Keratinocyte (primary cell): Measurements from ENCODE around the gene ECE1.

Experiments
- EZH2 ChIP-seq: IDR thresholded peaks from one replicate; pipeline ENCODE4 v1.6.1; 2012; ENCODE audit warnings: inconsistent platforms, mild to moderate bottlenecking, low read length, moderate library complexity
- TF ChIP-seq, protein P1 (sequence below), 3 experiments: IDR thresholded peaks in 1 of 3; conservative IDR thresholded peaks in 1 of 3; optimal IDR thresholded peaks in 1 of 3; 2 replicates in 2 of 3; 3 replicates in 1 of 3; pipeline versions ENCODE3 to v1.5.1; 2011; ENCODE audit warnings: low read length in 3 of 3, mild to moderate bottlenecking in 3 of 3, moderate library complexity in 2 of 3, control low read depth in 1 of 3, inconsistent platforms in 1 of 3; ENCODE audit not compliant: insufficient read depth in 2 of 3; ENCODE audit errors: extremely low read depth in 1 of 3

DNA sequence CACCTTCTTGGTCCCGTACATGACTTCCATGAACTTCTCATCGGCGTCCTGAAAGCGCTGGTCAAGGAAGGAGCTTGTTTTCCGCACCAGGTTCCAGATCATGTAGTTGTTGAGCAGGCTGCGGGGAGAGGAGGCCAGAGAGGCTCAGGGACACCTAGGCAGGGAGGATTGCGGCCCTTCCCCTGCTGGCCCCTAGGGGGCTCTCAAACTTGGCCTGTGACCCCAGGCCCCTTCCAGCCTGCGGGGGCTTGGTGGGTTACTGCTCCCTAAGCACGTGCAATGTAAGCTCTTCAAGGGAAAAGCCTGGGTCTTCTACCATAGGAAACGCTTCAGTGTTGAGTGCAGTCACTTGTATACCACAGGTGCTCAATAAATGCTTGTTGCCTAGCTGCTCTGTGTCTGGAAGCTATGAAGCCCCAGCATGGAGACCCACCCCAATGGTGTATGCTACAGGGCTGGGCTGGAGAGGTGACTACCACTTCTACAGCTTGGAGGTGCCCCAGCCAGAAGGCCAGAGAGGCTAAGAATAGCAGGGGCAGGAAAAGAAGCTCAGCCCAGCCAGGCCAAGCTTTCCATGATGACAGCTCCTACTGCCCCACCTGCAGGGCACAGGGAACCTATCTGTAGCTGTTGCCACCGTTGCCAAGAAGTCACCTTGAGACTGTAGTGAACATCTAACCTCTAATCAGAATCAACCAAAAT lies 45.1 kb downstream of the ECE1 start:
- TF ChIP-seq, protein P1, sequence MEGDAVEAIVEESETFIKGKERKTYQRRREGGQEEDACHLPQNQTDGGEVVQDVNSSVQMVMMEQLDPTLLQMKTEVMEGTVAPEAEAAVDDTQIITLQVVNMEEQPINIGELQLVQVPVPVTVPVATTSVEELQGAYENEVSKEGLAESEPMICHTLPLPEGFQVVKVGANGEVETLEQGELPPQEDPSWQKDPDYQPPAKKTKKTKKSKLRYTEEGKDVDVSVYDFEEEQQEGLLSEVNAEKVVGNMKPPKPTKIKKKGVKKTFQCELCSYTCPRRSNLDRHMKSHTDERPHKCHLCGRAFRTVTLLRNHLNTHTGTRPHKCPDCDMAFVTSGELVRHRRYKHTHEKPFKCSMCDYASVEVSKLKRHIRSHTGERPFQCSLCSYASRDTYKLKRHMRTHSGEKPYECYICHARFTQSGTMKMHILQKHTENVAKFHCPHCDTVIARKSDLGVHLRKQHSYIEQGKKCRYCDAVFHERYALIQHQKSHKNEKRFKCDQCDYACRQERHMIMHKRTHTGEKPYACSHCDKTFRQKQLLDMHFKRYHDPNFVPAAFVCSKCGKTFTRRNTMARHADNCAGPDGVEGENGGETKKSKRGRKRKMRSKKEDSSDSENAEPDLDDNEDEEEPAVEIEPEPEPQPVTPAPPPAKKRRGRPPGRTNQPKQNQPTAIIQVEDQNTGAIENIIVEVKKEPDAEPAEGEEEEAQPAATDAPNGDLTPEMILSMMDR (optimal IDR thresholded peaks at IDR 0.05 in 1 of 3, IDR thresholded peaks at IDR 0.05 in 1 of 3, conservative IDR thresholded peaks at IDR 0.05 in 1 of 3; ENCODE audit: extremely low read depth in 1 of 3, insufficient read depth in 2 of 3, low read length in 3 of 3) = peak; percentile 32 to 59 (median 35)
- TF ChIP-seq EZH2 = no peak
